Nephron progenitor cell (in vitro differentiated cells): ENCODE results near the gene HSBP1L1.

ENCODE experiments used
- DNase-seq: peaks from one replicate; pipeline ENCODE4 v3.0.0; 2021
- H3K27ac Mint-ChIP-seq: 2 replicates; pipeline ENCODE4 v1.8.0; 2021; ENCODE audit warnings: mild to moderate bottlenecking, moderate library complexity, mixed read lengths
- H3K27me3 Mint-ChIP-seq: 2 replicates; pipeline ENCODE4 v1.8.0; 2021; ENCODE audit warnings: mild to moderate bottlenecking, low read depth, mixed read lengths; ENCODE audit not compliant: poor library complexity
- H3K36me3 Mint-ChIP-seq: 2 replicates; pipeline ENCODE4 v1.8.0; 2021; ENCODE audit warnings: low read depth, mixed read lengths
- H3K4me1 Mint-ChIP-seq: 2 replicates; pipeline ENCODE4 v1.8.0; 2021; ENCODE audit warnings: mixed read lengths
- H3K4me3 Mint-ChIP-seq: 2 replicates; pipeline ENCODE4 v1.8.0; 2021; ENCODE audit warnings: mild to moderate bottlenecking, moderate library complexity, mixed read lengths
- H3K9me3 Mint-ChIP-seq: 2 replicates; pipeline ENCODE4 v1.8.0; 2021; ENCODE audit warnings: mild to moderate bottlenecking, moderate library complexity, mixed read lengths
- TF ChIP-seq, protein P1 (sequence below): fragments of 200-600 bp; sonication (generic); IDR thresholded peaks from 2 replicates; pipeline ENCODE4 v1.5.0; 2021; ENCODE audit warnings: antibody characterized with exemption

Gene HSBP1L1

DNA sequence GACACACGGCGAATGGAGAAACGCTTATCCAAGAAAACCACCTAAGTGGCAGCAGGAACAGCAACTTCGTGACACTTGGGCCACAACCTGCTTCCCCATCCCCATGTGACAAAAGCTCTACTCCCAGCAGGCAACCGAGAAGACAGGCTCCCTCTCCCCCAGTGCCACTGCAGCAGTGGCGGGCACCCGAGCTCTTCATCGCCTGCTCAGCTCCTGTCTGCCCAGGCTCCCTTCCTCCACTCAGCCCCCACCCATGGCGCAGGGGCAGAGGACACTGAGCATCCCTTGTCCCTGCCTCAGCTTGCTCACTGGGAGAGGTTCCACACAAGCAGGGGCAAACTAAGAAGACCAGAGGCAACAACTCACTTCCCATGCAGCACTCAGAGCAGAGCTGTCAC is 35.9 kb upstream of the HSBP1L1 start:
- no peak for DNase-seq
- TF ChIP-seq, protein P1, sequence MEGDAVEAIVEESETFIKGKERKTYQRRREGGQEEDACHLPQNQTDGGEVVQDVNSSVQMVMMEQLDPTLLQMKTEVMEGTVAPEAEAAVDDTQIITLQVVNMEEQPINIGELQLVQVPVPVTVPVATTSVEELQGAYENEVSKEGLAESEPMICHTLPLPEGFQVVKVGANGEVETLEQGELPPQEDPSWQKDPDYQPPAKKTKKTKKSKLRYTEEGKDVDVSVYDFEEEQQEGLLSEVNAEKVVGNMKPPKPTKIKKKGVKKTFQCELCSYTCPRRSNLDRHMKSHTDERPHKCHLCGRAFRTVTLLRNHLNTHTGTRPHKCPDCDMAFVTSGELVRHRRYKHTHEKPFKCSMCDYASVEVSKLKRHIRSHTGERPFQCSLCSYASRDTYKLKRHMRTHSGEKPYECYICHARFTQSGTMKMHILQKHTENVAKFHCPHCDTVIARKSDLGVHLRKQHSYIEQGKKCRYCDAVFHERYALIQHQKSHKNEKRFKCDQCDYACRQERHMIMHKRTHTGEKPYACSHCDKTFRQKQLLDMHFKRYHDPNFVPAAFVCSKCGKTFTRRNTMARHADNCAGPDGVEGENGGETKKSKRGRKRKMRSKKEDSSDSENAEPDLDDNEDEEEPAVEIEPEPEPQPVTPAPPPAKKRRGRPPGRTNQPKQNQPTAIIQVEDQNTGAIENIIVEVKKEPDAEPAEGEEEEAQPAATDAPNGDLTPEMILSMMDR = no peak
- Mint-ChIP-seq H3K4me1 (peaks cover 11% of the 10 kb centered on the region), H3K4me3 (no peak overlapping the region), H3K36me3 (peaks cover 97% of the 10 kb centered on the region), H3K27me3 (no peaks in the 10 kb centered on the region), H3K9me3 (peaks cover 67% of the 10 kb centered on the region), H3K27ac (no peak overlapping the region)

DNA sequence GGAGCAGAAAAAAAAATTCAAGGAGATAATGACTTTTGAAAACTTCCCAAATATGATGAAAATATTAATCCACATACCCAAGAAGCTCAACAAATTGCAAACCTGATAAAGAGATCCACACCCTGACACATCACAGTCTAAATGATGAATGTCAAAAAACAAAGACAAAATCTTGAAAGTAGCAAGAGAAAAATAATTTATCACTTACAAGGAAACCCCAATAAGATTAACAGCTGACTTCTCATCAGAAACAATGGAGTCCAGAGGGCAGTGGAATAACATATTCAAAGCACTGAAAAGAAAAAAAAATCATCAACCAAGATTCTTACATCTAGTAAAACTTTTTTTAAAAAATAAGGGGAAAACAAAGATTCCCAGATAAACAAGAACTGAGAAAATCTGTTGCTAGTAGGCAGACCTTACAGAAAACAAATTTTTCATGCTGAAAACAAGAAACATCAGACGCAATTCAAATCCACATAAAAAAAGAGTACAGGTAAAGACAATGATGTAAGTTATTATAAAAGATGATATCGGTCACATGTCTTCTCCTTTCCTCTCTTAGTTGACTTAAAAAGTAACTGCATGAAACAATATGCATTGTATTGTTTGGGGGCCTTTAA is 34.3 kb upstream of the HSBP1L1 start:
- TF ChIP-seq, protein P1 = no peak
- H3K27me3 Mint-ChIP-seq = no peaks in the 10 kb centered on the region
- no peak overlapping the region for H3K27ac Mint-ChIP-seq
- H3K4me1 Mint-ChIP-seq = peaks cover 20% of the 10 kb centered on the region
- no peak for DNase-seq
- H3K36me3 Mint-ChIP-seq = peaks cover 97% of the 10 kb centered on the region
- H3K9me3 Mint-ChIP-seq = peaks cover 69% of the 10 kb centered on the region
- H3K4me3 Mint-ChIP-seq = no peak overlapping the region

DNA sequence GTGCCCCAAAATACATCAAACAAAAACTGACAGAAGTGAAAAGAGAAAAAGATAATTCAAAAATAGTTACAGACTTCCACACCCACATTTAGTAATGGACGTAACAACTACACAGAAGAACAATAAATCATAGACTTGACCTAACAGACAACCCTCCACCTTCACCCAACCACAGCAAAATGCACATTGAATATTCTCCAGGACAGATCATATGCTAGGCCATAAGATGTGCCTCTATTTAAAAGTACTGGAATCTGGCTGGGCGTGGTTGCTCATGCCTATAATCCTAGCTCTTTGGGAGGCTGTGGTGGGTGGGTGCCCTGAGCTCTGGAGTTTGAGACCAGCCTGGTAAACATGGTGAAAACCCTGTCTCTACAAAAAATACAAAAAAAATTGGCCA is 33.0 kb upstream of the HSBP1L1 start:
- DNase-seq = no peak
- Mint-ChIP-seq H3K9me3 (peaks cover 80% of the 10 kb centered on the region), H3K27ac (no peak overlapping the region), H3K4me1 (peaks cover 12% of the 10 kb centered on the region), H3K4me3 (no peak overlapping the region), H3K36me3 (peaks cover 98% of the 10 kb centered on the region), H3K27me3 (no peaks in the 10 kb centered on the region)
- TF ChIP-seq, protein P1 = no peak

DNA sequence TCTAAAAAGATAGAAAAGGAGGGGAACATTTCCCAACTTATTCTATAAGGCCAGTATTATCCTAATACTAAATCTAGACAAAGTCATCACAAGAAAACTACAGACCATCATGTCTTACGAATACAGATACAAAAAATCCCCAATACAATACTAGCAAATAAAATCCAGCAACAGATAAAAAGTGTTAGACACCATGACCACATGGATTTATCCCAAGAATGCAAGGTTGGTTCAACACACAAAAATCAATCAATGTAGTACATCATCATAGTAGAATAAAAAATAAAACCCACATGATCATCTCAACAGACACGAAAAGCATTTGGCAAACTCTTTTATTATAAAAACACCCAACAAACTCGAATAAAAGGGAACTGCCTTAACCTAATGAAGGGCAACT is 31.5 kb upstream of the HSBP1L1 start:
- H3K9me3 Mint-ChIP-seq = peaks cover 93% of the 10 kb centered on the region
- TF ChIP-seq, protein P1 = no peak
- H3K36me3 Mint-ChIP-seq = peaks cover 99% of the 10 kb centered on the region
- DNase-seq = no peak
- peaks cover 12% of the 10 kb centered on the region for H3K4me1 Mint-ChIP-seq
- H3K4me3 Mint-ChIP-seq = no peak overlapping the region
- no peaks in the 10 kb centered on the region for H3K27me3 Mint-ChIP-seq
- no peak overlapping the region for H3K27ac Mint-ChIP-seq

DNA sequence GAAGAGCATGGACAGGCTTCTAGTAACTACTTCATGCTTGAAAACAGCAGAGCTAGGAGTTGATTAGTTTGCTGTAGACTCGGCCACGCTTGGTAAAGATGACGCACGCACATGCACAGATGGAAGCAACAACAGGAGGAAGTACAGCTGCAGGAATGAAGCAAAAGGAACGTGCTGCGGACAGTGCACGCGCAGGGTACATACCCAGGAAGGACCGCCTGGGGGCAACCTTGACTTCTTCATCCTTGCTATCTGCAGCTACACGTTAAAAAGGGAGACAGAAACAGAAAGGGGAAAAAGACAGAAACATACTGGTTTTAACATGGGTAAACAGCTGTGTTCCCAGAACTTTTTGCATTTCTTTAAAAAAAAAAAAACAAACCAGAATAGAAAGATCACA is 30.7 kb upstream of the HSBP1L1 start:
- Mint-ChIP-seq H3K36me3 (peaks cover 96% of the 10 kb centered on the region), H3K27ac (no peak overlapping the region), H3K27me3 (no peaks in the 10 kb centered on the region), H3K4me3 (no peak overlapping the region), H3K9me3 (peaks cover 87% of the 10 kb centered on the region), H3K4me1 (peaks cover 12% of the 10 kb centered on the region)
- TF ChIP-seq, protein P1 = no peak
- no peak for DNase-seq

DNA sequence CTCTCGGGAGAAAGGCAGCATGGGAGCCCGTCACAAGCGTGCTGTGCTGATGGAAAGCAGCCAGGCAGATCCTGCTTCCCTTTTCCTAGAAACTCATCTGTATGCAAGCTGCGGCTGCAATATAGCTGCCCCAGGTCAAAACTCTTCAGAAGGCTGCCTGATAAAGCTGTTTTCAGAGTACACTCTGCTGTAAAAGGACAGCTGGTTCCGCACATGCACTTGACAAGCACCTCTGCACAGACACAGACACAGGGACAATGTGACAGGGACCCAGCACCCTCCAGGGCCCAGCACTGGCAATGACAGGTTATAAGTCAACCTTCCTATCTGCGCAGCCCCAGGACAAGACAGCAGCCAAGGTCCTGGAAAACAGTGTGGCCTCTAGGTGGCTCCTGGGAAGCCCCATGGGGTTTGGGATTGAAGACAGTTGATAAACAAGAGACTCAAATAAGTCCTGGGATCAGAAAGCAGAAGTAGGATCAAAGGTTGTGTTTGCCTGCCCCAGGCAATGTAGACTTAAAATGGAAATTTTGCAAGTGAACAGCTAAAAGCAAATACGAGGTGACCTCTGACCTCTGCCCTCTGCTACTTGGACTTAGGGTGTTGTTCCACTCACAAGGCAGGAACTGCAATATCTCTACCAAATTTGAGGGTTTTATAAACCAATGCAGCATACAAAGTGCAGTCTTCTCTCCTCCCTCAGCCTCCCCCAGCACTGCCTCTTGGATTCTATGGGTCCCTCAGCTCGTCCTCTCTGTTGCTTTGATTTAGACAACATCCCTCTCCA is 29.9 kb upstream of the HSBP1L1 start:
- no peak overlapping the region for H3K4me3 Mint-ChIP-seq
- H3K27ac Mint-ChIP-seq = no peak overlapping the region
- TF ChIP-seq, protein P1 = no peak
- DNase-seq = no peak
- H3K36me3 Mint-ChIP-seq = peaks cover 96% of the 10 kb centered on the region
- peaks cover 12% of the 10 kb centered on the region for H3K4me1 Mint-ChIP-seq
- H3K9me3 Mint-ChIP-seq = peaks cover 80% of the 10 kb centered on the region
- H3K27me3 Mint-ChIP-seq = no peaks in the 10 kb centered on the region
